Measurements from ENCODE around the gene LCE3A. TPM values are rescaled to one million over a fixed set of nuclear protein-coding genes. Genes with fewer than 3 reads are reported as not detected.
A peak's percentile ranks its signal among the peaks of the same experiment; 100 is the strongest.
"Not testable (repeated sequence)": the region's sequence is repeated elsewhere in the genome, so short reads cannot be mapped to it uniquely, and the experiment has no call there.

The LCE3A gene
- not detected for total RNA-seq

- peaks cover 10% of the 10 kb centered on the region for H3K9me3 Mint-ChIP-seq (ENCODE audit: low read depth)
- DNase-seq (peak; percentile 15), ATAC-seq (no peak)
- no peak within 1 kb of the TSS for H3K27ac Mint-ChIP-seq
- intact Hi-C loops (cut with DNase I, micrococcal nuclease) = no loop called here
- peaks cover 6% of the 10 kb centered on the region for H3K4me1 Mint-ChIP-seq
- H3K4me3 Mint-ChIP-seq = no peak within 1 kb of the TSS
- POLR2A ChIA-PET = no interaction called here
- H3K36me3 Mint-ChIP-seq (ENCODE audit: low read depth) = no peaks in the 10 kb centered on the region
- H3K27me3 Mint-ChIP-seq = peaks cover 12% of the 10 kb centered on the region
- CTCF ChIA-PET = interaction anchor here (0.7 to 1.4 kb wide), 6 partner anchors 9 to 879 kb away, joined by 3 to 6 read pairs (median 4); no protein-coding TSS in a partner anchor
Measured at GRCh38 chr1:152622803-152623202, at the start of gene LCE3A. LCE3A (minus strand) TSS chr1:152623103; CDS start chr1:152623103, 0 bp downstream.

GRCh38 chr1:152667648-152668047, 44.7 kb upstream of the LCE3A start:
- Mint-ChIP-seq H3K9me3 (ENCODE audit: low read depth) (no peaks in the 10 kb centered on the region), H3K4me3 (no peak overlapping the region), H3K27ac (no peak overlapping the region), H3K4me1 (no peaks in the 10 kb centered on the region), H3K27me3 (peaks cover 22% of the 10 kb centered on the region), H3K36me3 (ENCODE audit: low read depth) (no peaks in the 10 kb centered on the region)
- no peak for DNase-seq
- POLR2A ChIA-PET = no interaction called here
- ATAC-seq = no peak
- CTCF ChIA-PET = no interaction called here
- intact Hi-C loops (cut with DNase I, micrococcal nuclease) = no loop called here

- peaks cover 24% of the 10 kb centered on the region for H3K27me3 Mint-ChIP-seq
- H3K4me1 Mint-ChIP-seq; intact Hi-C loops (cut with DNase I, micrococcal nuclease); H3K36me3 Mint-ChIP-seq (ENCODE audit: low read depth); H3K9me3 Mint-ChIP-seq (ENCODE audit: low read depth); H3K4me3 Mint-ChIP-seq; H3K27ac Mint-ChIP-seq; ATAC-seq; CTCF ChIA-PET; POLR2A ChIA-PET; DNase-seq: not testable (repeated sequence)
Measured at GRCh38 chr1:152666171-152666570, 43.3 kb upstream of the LCE3A start.

- H3K4me1 Mint-ChIP-seq = no peaks in the 10 kb centered on the region
- peaks cover 24% of the 10 kb centered on the region for H3K27me3 Mint-ChIP-seq
- no peak for DNase-seq
- no peak within 1 kb of the TSS for H3K4me3 Mint-ChIP-seq
- no peaks in the 10 kb centered on the region for H3K36me3 Mint-ChIP-seq (ENCODE audit: low read depth)
- CTCF ChIA-PET = interaction anchor here (3.4 kb wide), 1 partner anchor 9 kb away, joined by 13 read pairs; no protein-coding TSS in a partner anchor
- POLR2A ChIA-PET = no interaction called here
- H3K9me3 Mint-ChIP-seq (ENCODE audit: low read depth) = no peaks in the 10 kb centered on the region
- intact Hi-C loops (cut with DNase I, micrococcal nuclease) = no loop called here
- ATAC-seq = no peak
- H3K27ac Mint-ChIP-seq = no peak within 1 kb of the TSS
Measured at GRCh38 chr1:152663098-152663497, 40.2 kb upstream of the LCE3A start, which contains the start of gene LCE2D. LCE2D (plus strand) TSS chr1:152663380; CDS start chr1:152664106, 726 bp downstream.

GRCh38 chr1:152658649-152659048, 35.7 kb upstream of the LCE3A start:
- intact Hi-C loops (cut with DNase I, micrococcal nuclease) = loop anchor here in 1 of 2 experiments (10.0 kb wide), 2 partner anchors 216 to 566 kb away; partner anchors contain the start of gene SMCP
- CTCF ChIA-PET = no interaction called here
- Mint-ChIP-seq H3K27ac (no peak overlapping the region), H3K36me3 (ENCODE audit: low read depth) (no peaks in the 10 kb centered on the region), H3K9me3 (ENCODE audit: low read depth) (no peaks in the 10 kb centered on the region), H3K4me1 (peaks cover 1% of the 10 kb centered on the region), H3K4me3 (no peak overlapping the region), H3K27me3 (peaks cover 16% of the 10 kb centered on the region)
- POLR2A ChIA-PET = no interaction called here
- DNase-seq (no peak), ATAC-seq (no peak)

- intact Hi-C loops (cut with DNase I, micrococcal nuclease) = loop anchor here in 1 of 2 experiments (10.0 kb wide), 2 partner anchors 217 to 567 kb away; partner anchors contain the start of gene SMCP
- Mint-ChIP-seq H3K27me3 (peaks cover 14% of the 10 kb centered on the region), H3K36me3 (ENCODE audit: low read depth) (no peaks in the 10 kb centered on the region), H3K9me3 (ENCODE audit: low read depth) (no peaks in the 10 kb centered on the region), H3K4me1 (peaks cover 1% of the 10 kb centered on the region), H3K27ac (no peak overlapping the region), H3K4me3 (no peak overlapping the region)
- DNase-seq (no peak), ATAC-seq (no peak)
- ChIA-PET POLR2A (no interaction called here), CTCF (no interaction called here)
Measured at GRCh38 chr1:152657677-152658076, 34.8 kb upstream of the LCE3A start.

- CTCF ChIA-PET = interaction anchor here (1.2 kb wide), 1 partner anchor 164 kb away, joined by 4 read pairs; no protein-coding TSS in a partner anchor
- H3K27ac Mint-ChIP-seq = no peak overlapping the region
- intact Hi-C loops (cut with DNase I, micrococcal nuclease) = loop anchor here in 1 of 2 experiments (10.0 kb wide), 2 partner anchors 218 to 568 kb away; partner anchors contain the start of gene SMCP
Measured at GRCh38 chr1:152656459-152656858, 33.6 kb upstream of the LCE3A start.

GRCh38 chr1:152654110-152654509, 31.2 kb upstream of the LCE3A start:
- ChIA-PET CTCF (interaction anchor here (0.5 to 2.7 kb wide), 14 partner anchors 10 to 567 kb away, joined by 3 to 21 read pairs (median 4); partner anchors contain the start of gene LCE2D), POLR2A (interaction anchor here (0.7 kb wide), 1 partner anchor 309 kb away, joined by 3 read pairs; no protein-coding TSS in a partner anchor)
- Mint-ChIP-seq H3K27ac (no peak overlapping the region), H3K4me3 (no peak overlapping the region), H3K36me3 (ENCODE audit: low read depth) (no peaks in the 10 kb centered on the region), H3K9me3 (ENCODE audit: low read depth) (no peaks in the 10 kb centered on the region), H3K4me1 (peaks cover 1% of the 10 kb centered on the region), H3K27me3 (peaks cover 19% of the 10 kb centered on the region)
- ATAC-seq (peak; percentile 55), DNase-seq (peak; percentile 78)
- intact Hi-C loops (cut with DNase I, micrococcal nuclease) = loop anchor here (1.0 to 10.0 kb wide), 5 partner anchors 216 to 571 kb away; partner anchors contain the start of gene SMCP (in 1 of the 2)

More at GRCh38 chr1:152656459-152656858, 33.6 kb upstream of the LCE3A start:
- H3K36me3 Mint-ChIP-seq (ENCODE audit: low read depth) = no peaks in the 10 kb centered on the region
- H3K9me3 Mint-ChIP-seq (ENCODE audit: low read depth) = no peaks in the 10 kb centered on the region
- peaks cover 11% of the 10 kb centered on the region for H3K27me3 Mint-ChIP-seq
- DNase-seq (no peak), ATAC-seq (no peak)
- peaks cover 1% of the 10 kb centered on the region for H3K4me1 Mint-ChIP-seq
- POLR2A ChIA-PET = no interaction called here
- H3K4me3 Mint-ChIP-seq = no peak overlapping the region

GRCh38 chr1:152646656-152647055, 23.8 kb upstream of the LCE3A start:
- no peaks in the 10 kb centered on the region for H3K4me1 Mint-ChIP-seq
- H3K9me3 Mint-ChIP-seq (ENCODE audit: low read depth) = no peaks in the 10 kb centered on the region
- intact Hi-C loops (cut with DNase I, micrococcal nuclease) = no loop called here
- no peak overlapping the region for H3K27ac Mint-ChIP-seq
- POLR2A ChIA-PET = no interaction called here
- CTCF ChIA-PET = no interaction called here
- DNase-seq = no peak
- no peaks in the 10 kb centered on the region for H3K36me3 Mint-ChIP-seq (ENCODE audit: low read depth)
- H3K27me3 Mint-ChIP-seq = peaks cover 20% of the 10 kb centered on the region
- ATAC-seq = no peak
- no peak overlapping the region for H3K4me3 Mint-ChIP-seq

GRCh38 chr1:152645146-152645545, 22.2 kb upstream of the LCE3A start:
- ChIA-PET CTCF (interaction anchor here (1.3 to 4.4 kb wide), 2 partner anchors 8 to 12 kb away, joined by 4 to 21 read pairs; no protein-coding TSS in a partner anchor), POLR2A (no interaction called here)
- no peak for ATAC-seq
- Mint-ChIP-seq H3K4me1 (no peaks in the 10 kb centered on the region), H3K4me3 (no peak overlapping the region), H3K9me3 (ENCODE audit: low read depth) (no peaks in the 10 kb centered on the region), H3K27me3 (peaks cover 19% of the 10 kb centered on the region), H3K27ac (no peak overlapping the region), H3K36me3 (ENCODE audit: low read depth) (no peaks in the 10 kb centered on the region)
- no peak for DNase-seq
- intact Hi-C loops (cut with DNase I, micrococcal nuclease) = no loop called here

GRCh38 chr1:152643945-152644344, 21.0 kb upstream of the LCE3A start:
- Mint-ChIP-seq H3K36me3 (ENCODE audit: low read depth) (no peaks in the 10 kb centered on the region), H3K27ac (no peak overlapping the region), H3K27me3 (peaks cover 16% of the 10 kb centered on the region), H3K4me3 (no peak overlapping the region), H3K4me1 (no peaks in the 10 kb centered on the region), H3K9me3 (ENCODE audit: low read depth) (no peaks in the 10 kb centered on the region)
- ChIA-PET POLR2A (no interaction called here), CTCF (interaction anchor here (0.6 to 4.4 kb wide), 4 partner anchors 10 to 100 kb away, joined by 3 to 21 read pairs (median 4); no protein-coding TSS in a partner anchor)
- ATAC-seq (no peak), DNase-seq (no peak)
- intact Hi-C loops (cut with DNase I, micrococcal nuclease) = no loop called here

GRCh38 chr1:152640351-152640750, 17.4 kb upstream of the LCE3A start:
- ChIA-PET POLR2A (no interaction called here), CTCF (interaction anchor here (1.2 to 1.3 kb wide), 2 partner anchors 12 to 14 kb away, joined by 3 read pairs; no protein-coding TSS in a partner anchor)
- intact Hi-C loops (cut with DNase I, micrococcal nuclease) = no loop called here
- Mint-ChIP-seq H3K9me3 (ENCODE audit: low read depth) (no peaks in the 10 kb centered on the region), H3K4me3 (no peak overlapping the region), H3K36me3 (ENCODE audit: low read depth) (no peaks in the 10 kb centered on the region), H3K27ac (no peak overlapping the region), H3K4me1 (no peaks in the 10 kb centered on the region), H3K27me3 (peaks cover 12% of the 10 kb centered on the region)
- no peak for ATAC-seq
- DNase-seq = no peak

Data from activated CD4-positive, alpha-beta T cell treated with anti-CD3 and anti-CD28 coated beads for 36 hours (primary cell).